ENCODE data around the gene ATP2C2.

Gene ATP2C2

GRCh38 chr16:84513666-84514065, 145.3 kb downstream of the ATP2C2 start:
- ChIA-PET POLR2A (no interaction called here), CTCF (interaction anchor here (0.7 to 12.1 kb wide), 4 partner anchors 107 to 455 kb away, joined by 3 to 137 read pairs (median 4); partner anchors contain the start of gene COTL1)
- TF ChIP-seq ZNF311 (tag by site-specific recombination; IDR thresholded peaks at IDR 0.05; ENCODE audit: borderline replicate concordance) (no peak), ZNF529 (tag by site-specific recombination; IDR thresholded peaks at IDR 0.05; ENCODE audit: insufficient replicate concordance) (no peak), ZNF664 (tag by site-specific recombination; IDR thresholded peaks at IDR 0.05) (no peak), ZNF510 (tag by site-specific recombination; IDR thresholded peaks at IDR 0.05; ENCODE audit: insufficient replicate concordance) (no peak), ZSCAN18 (tag by site-specific recombination; IDR thresholded peaks at IDR 0.05) (no peak)
- TF ChIP-seq, protein P1, sequence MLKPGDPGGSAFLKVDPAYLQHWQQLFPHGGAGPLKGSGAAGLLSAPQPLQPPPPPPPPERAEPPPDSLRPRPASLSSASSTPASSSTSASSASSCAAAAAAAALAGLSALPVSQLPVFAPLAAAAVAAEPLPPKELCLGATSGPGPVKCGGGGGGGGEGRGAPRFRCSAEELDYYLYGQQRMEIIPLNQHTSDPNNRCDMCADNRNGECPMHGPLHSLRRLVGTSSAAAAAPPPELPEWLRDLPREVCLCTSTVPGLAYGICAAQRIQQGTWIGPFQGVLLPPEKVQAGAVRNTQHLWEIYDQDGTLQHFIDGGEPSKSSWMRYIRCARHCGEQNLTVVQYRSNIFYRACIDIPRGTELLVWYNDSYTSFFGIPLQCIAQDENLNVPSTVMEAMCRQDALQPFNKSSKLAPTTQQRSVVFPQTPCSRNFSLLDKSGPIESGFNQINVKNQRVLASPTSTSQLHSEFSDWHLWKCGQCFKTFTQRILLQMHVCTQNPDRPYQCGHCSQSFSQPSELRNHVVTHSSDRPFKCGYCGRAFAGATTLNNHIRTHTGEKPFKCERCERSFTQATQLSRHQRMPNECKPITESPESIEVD (tag by site-specific recombination; IDR thresholded peaks at IDR 0.05): no peak
- H3K9me3 ChIP-seq (ENCODE audit: control insufficient read depth, insufficient read depth, low read depth, low read length): no peaks in the 10 kb centered on the region
- H3K4me1 ChIP-seq (ENCODE audit: control insufficient read depth, insufficient read depth, low read length): no peaks in the 10 kb centered on the region
- no peak overlapping the region for H3K27ac ChIP-seq (ENCODE audit: extremely low read depth, low read depth, low read length)
- no peaks in the 10 kb centered on the region for H3K36me3 ChIP-seq (ENCODE audit: control insufficient read depth in 2 of 2, insufficient read depth in 1 of 2, low read length in 2 of 2)
- no peak overlapping the region for H3K4me3 ChIP-seq (ENCODE audit: low read depth, low read length)

All from HEK293 (cell line).